HG03575 (cell line): Measurements from ENCODE around the gene TEX9.
A peak's percentile ranks its signal among the peaks of the same experiment; 100 is the strongest.
"Not testable (repeated sequence)": the region's sequence is repeated elsewhere in the genome, so short reads cannot be mapped to it uniquely, and the experiment has no call there.

ENCODE experiments used
- ATAC-seq: cut with Tn5 transposase; IDR thresholded peaks from one replicate; pipeline ENCODE4 v1.9.1; 2021; ENCODE audit not compliant: unreplicated experiment, insufficient number of reproducible peaks, low FRiP score; ENCODE audit errors: extremely low read depth

TEX9 gene

DNA sequence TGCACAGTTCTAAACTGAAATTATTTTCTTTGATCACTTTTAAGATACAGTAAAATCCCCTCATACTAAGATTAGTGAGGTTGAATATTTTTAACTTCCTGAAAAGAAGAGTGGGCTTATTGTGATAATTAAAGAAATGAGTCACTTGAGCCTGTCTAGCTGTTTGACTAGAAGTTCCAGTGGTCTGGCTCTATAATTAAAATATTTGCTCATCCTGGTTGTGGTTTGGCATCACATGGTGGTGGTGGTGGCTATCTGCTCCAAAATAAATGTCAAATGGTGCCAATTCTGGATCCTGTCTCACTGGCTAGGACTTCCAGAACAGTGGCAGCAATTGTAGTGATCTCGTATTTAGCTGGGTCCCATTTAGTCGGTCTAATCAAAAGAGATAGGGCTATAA is 8.6 kb upstream of the TEX9 start:
- ATAC-seq: no peak

DNA sequence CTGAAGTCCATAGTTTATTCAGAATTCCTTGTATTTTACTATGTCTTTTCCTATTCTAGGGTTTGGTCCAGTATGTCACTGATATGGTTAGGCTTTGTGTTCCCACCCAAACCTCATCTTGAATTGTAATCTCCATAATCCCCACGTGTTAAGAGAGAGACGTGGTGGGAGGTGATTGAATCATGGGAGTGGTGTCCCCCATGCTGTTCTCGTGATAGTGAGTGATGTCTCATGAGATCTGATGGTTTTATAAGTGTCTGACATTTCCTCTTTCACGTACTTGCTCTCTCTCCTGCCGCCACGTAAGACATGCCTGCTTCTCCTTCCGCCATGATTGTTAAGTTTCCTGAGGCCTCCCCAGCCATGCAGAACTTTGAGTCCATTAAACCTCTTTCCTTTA is 6.6 kb upstream of the TEX9 start:
- ATAC-seq: no peak

DNA sequence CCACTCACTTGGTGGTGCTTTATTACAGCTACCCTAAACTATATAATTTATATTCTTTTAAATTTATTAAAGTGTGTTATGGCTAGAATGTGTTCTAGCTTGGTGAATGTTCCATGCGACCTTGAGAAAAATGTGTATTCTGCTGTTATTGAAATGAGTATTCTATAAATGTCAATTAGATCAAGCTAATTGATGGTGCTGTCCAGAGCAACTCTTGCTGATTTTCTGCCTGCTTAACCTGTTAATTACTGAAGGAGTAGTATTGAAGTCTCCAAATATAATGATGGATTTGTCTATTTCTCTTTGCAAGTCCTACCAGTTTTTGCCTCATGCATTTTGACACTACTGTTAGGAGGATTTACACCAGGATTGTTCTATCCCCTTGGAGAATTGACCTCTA is 3.2 kb upstream of the TEX9 start:
- no peak for ATAC-seq

DNA sequence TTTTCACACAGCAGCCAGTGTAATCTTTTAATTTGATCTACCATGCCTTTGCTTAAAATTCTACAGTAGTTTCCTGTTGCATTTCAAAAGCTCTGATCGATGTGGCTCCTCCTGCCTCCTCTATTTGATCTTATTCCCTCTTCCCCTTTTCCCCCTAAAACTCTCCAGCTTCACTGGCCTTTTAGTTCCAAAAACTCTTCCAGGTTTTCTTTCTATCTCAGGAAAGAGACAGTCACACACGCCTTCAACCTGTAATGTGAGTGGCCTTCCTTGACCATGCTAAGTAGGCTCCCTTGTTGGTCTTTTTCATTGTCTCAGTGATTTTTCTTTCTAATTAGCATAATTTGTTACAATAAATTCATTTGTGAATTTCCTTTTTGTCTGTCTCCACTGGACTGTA is 985 bp downstream of the TEX9 start:
- ATAC-seq: no peak

DNA sequence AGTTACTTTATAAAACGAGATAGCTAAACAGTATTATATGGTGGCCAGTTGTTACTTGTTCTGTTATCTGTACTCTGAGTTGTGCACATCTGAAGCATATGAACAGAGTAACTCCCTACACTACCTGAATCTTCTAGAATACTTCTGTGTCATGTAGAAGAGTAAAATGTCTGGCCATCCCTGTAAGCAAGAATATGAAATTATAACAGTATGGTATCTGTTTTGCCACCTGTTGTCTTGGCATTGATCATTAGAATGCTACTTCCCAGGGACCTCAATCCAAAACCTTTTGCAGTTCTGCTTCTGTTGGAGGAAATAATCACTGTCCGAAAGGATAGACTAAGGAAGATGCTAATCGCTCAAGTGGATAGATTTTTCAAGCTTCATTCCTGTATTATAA is 1.9 kb downstream of the TEX9 start:
- no peak for ATAC-seq

DNA sequence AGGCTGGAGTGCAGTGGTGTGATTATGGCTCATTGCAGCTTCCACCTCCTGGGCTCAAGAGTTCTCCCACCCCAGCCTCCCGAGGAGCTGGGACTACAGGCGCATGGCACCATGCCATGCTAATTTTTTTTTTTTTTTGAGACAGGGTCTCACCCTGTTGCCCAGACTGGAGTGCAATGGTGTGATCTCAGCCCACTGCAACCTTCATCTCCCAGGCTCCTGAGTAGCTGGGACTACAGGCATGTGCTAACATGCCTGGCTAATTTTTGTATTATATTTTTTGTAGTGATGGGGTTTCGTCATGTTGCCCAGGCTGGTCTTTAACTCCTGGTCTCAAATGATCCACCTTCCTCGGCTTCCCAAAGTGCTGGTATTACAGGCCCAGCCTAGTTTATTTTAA is 4.0 kb downstream of the TEX9 start:
- ATAC-seq: no peak

DNA sequence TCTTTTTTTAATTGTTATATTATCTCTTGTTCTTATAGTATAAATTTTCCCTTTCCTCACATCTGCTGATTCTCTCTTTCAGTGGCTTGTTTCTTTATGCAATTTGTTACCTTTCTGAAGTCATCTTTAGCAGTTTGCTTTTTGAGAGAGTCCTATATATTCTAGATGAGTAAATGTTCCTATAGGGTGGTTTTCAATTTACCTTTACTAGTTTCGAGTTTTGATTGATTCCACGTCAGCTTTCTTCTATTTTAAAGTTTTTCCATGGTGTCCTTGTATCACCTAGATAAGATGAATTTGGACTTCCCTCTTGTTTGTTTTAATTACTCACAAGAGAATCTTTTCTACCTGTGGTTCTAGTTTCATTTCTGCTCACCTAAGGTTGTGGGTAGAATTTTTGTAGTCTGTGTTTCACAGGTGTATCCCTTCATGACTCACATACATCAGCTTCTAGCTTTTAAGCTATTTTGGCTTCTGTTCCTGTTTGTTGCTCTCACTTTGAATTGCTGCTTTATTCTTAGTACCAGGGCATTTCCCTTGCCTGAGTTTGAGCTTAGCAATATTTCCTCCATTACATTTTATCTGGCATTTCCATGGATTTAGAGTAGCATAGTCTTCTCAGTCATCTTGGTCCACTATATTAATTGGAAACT is 6.4 kb downstream of the TEX9 start:
- ATAC-seq: peak; percentile 88

DNA sequence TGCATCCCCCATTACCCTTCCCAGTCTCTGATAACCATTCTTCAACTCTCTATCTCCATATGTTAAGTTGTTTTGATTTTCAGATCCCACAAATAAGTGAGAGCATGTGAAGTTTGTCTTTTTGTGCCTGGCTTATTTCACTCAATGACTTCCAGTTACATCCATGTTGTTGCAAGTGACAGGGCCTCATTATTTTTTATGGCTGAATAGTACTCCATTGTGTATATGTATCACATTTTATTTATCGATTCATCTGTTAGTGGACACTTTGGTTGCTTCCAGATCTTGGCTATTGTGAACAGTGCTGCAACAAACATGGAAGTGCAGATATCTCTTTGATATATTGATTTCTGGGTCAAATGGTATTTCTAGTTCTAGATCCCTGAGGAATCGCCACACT is 9.5 kb downstream of the TEX9 start:
- ATAC-seq: not testable (repeated sequence)

DNA sequence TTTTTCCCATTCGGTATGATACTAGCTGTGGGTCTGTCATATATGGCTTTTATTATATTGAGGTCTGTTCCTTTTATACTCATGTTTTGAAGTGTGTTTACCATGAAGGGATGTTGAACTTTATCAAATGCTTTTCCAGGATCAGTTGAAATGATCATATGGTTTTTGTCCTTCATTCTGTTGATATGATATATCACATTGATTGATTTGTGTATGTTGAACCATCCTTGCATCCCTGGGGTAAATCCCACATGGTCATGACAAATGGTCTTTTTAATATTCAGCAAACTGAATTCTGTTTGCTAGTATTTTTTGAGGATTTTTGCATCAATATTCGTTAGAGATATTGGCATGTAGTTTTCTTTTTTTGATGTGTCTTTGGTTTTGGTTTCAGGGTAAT is 12.6 kb downstream of the TEX9 start:
- ATAC-seq: not testable (repeated sequence)

DNA sequence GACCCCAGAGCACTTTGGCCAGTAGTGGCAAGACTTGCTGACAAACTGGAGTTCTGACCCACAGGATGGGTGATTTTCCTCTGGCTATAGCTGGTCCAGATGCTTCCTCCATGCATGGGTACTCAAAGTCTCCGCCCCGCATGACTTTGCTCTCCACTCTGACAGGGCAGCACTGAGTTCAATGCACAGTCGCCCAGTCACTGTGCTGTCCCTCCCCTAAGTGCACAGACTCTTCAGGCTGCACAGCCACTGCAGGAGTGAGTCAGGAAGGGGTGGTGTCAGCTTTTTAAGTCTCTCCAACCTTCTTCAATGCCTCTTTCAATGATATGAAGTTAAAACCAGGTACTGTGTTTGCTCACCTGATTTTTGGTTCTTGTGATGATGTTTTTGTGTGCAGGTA is 17.8 kb downstream of the TEX9 start:
- ATAC-seq: no peak

DNA sequence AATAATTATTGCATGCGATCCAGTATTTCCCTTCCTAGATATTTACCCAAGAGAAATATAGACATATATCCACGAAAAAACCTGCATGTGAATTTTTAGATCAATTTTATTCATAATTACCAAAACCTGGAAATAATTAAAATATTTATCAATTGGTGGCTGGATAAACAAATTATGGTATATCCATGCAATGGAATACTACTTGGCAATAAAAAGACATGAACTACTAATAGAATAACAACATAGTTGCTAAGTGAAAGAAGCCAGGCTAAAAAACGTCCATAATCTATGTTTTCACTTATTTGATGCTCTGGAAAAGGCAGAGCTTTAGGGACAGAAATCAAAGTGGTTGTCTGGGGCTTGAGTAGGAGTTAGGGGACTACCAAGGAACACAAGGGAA is 20.7 kb downstream of the TEX9 start:
- ATAC-seq: no peak

DNA sequence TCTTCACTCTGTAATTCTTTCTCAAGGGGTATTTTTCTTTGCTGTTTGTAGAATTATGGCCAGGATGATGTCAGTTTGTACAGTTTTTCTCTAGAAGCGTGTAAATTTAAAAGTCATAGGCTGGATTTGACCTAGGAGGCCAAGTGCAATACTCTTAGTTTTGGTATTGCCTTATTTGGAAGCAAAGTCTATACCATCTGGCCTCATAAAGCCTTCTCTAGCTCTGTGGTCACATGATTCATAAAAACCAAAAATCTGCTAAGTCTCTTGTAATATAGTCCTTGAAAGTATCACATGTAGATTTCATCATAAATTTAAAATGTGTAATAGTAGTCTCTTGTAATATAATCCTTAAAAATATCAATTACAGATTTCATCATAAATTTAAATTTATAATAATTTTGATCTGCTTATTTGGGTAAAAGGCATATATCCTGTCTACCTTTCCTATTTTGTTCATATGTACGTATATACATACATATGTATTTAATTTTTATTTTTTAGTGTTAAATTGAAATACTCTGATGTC is 25.6 kb downstream of the TEX9 start:
- ATAC-seq: no peak

DNA sequence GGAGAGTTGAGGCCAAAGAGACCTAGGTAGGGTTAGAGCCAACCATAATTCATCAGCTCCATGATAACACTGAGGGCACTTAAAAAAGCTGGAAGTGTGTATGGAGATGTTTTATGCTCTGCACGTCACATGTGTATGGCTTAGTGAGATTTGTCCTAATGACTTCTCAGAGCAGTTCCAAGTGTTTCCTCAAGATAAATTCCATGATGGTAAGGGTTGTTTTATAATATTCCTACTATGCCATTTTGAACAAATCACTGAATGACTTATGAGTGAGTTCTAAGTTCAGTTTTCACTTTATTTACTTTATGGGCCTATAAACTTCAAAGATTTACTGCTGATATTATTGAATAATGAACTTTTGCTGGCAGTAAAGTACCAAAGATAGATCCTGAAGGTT is 28.1 kb downstream of the TEX9 start:
- no peak for ATAC-seq

DNA sequence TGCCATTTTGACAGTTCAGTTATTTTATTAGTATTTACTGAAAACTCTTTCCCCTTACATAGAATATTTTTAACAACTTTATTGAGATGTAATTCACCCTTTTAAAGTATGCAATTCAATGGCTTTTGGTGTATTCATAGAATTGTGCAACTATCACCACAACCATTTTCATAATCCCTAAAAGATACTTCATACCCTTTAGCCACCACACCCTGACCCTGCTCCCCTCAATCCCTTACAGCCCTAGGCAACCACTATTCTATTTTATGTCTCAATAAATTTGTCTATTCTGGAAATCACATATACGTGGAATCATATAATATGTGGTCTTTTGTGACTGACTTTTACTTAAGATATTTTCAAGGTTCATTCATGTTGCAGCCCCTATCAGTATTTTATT is 29.7 kb downstream of the TEX9 start:
- ATAC-seq: no peak

DNA sequence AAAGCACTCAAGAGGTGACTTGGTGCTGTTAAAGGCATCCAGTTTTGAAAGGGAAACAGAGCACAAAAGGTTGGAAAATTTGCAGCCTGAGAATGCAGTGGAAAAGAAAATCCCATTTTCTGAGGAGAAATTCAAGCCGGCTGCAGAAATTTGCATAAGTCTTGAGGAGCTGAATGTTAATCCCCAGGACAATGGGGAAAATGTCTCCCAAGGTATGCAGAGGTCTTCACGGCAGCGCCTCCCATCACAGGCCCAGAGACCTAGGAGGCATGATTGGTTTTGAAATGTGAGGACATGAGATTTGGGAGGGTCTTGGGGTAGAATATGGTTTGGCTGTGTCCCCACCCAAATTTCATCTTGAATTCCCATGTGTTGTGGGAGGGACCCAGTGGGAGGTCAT is 32.1 kb downstream of the TEX9 start:
- not testable (repeated sequence) for ATAC-seq

DNA sequence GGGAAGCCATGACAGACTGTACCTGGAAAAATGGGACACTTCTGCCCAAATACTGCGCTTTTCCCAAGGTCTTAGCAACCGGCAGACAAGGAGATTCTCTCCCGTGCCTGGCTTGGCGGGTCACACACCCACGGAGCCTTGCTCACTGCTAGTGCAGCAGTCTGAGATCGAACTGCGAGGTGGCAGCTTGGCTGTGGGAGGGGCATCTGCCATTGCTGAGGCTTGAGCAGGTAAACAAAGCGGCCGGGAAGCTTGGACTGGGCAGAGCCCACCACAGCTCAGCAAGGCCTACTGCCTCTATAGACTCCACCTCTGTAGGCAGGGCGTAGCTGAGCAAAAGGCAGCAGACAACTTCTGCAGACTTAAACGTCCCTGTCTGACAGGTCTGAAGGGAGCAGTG is 34.0 kb downstream of the TEX9 start:
- ATAC-seq: not testable (repeated sequence)

DNA sequence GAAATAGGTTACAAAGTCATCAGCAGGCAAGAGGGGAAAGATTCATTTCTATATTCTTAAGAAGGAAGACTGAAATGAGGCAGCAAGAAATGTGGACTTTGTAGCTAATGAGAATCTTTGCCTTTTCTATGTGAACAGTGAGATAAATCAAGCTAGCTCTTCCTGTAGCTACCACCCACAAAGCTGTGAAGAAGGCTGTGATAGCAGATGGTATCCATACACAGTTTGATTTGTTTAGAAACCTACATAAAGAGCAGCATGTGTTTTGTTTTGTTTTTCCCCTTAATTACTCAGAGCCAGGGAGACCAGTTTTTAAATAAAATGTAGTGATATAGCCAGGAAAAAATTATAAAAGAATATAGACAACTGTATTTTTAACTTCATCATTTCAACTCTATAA is 45.5 kb downstream of the TEX9 start:
- no peak for ATAC-seq

DNA sequence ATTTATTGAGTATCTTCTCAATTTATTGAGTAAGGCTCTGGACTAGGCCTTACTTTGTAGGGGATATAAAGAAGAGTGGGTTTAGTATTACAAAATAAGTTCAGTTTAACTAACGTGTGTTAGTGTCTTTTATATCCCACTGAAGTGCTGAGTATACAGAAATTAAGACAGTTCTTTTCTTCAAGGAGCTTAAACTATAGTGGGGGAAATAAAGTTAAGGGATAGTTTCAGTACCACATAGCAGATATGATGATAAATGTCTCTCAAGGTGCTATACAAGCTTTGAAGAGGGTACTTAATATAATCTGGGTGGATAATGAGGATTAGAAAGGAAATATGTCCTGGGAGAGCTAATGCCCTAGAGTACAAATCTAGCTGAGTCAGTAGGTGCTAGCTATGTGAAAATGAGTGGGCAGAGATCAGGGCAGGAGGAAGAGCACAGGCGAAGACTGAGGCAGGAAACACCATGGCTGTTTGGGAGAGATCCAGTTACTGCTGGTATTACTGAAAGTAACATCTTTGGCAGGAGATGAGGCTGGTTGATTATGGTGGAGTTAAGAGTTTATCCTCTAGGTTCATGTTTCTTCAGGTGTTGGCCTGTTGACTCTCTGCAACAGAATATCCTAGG is 46.0 kb downstream of the TEX9 start:
- no peak for ATAC-seq

DNA sequence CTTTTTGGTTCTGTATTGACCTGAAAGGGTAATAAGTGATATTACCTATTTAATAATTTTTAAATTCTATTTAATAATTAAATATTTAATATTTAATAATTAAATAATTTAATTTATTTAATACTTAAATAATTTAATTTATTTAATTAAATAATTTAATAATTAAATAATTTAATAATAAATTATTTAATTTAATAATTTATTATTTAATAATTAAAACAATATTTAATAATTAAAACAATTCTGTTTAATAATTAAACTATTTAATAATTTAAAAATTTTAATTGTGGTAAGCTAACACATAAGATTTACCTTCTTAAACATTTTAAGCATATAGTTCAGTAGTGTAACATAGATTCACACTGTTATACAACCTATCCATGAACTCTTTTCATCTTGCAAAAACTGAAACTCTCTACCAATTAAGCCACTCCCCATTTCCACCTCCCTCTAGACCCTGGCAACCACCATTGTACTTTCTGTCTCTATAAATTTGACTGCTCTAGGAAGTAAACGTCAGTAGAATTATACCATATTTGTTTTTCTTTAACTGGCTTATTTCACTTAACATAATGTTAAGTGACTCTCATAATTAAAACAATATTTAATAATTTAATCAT is 48.0 kb downstream of the TEX9 start:
- not testable (repeated sequence) for ATAC-seq

DNA sequence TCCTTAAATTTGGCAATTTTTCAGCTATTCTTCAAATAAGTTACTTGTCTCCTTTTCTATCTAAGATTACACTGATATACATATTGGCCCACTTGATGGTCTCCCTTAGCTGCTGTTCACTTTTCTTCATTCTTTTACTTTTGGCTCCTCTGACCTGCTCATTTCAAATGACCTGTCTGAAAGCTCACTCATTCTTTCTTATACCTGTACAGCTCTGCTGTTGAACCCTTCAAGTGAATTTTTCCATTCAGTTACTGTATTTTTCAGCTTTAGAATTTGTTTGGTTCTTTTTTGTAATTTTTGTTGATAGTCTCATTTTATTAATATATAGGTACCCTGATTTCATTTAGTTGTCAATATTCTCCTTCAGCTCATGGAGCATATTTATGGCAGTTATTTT is 60.0 kb downstream of the TEX9 start:
- no peak for ATAC-seq
